ENCODE measurements around the gene NKX6-2.

The NKX6-2 gene

DNA sequence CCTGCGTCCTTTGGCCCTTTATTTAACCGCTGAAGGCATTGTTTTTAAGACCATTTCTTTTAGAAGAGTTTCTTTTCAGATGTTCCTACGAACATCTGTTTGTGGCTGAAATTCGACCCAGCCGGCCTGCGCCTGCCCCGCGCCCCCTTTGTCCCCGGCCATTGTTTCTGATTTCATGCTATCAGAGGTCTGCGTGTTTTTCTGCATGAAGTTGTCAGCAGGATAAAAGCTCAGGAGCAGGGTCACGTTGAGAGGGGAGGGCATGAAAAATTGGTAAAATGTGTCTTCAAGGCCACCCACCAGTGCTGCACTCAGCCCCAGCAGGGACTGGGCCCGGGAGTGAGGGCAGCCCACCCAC lies 43.1 kb downstream of the NKX6-2 start:
- no peak overlapping the region for H3K4me3 ChIP-seq (ENCODE audit: low read depth, low read length)
- TF ChIP-seq, protein P1, sequence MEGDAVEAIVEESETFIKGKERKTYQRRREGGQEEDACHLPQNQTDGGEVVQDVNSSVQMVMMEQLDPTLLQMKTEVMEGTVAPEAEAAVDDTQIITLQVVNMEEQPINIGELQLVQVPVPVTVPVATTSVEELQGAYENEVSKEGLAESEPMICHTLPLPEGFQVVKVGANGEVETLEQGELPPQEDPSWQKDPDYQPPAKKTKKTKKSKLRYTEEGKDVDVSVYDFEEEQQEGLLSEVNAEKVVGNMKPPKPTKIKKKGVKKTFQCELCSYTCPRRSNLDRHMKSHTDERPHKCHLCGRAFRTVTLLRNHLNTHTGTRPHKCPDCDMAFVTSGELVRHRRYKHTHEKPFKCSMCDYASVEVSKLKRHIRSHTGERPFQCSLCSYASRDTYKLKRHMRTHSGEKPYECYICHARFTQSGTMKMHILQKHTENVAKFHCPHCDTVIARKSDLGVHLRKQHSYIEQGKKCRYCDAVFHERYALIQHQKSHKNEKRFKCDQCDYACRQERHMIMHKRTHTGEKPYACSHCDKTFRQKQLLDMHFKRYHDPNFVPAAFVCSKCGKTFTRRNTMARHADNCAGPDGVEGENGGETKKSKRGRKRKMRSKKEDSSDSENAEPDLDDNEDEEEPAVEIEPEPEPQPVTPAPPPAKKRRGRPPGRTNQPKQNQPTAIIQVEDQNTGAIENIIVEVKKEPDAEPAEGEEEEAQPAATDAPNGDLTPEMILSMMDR (IDR thresholded peaks at IDR 0.05; ENCODE audit: borderline replicate concordance, insufficient read depth, low read depth, low read length), result no peak

DNA sequence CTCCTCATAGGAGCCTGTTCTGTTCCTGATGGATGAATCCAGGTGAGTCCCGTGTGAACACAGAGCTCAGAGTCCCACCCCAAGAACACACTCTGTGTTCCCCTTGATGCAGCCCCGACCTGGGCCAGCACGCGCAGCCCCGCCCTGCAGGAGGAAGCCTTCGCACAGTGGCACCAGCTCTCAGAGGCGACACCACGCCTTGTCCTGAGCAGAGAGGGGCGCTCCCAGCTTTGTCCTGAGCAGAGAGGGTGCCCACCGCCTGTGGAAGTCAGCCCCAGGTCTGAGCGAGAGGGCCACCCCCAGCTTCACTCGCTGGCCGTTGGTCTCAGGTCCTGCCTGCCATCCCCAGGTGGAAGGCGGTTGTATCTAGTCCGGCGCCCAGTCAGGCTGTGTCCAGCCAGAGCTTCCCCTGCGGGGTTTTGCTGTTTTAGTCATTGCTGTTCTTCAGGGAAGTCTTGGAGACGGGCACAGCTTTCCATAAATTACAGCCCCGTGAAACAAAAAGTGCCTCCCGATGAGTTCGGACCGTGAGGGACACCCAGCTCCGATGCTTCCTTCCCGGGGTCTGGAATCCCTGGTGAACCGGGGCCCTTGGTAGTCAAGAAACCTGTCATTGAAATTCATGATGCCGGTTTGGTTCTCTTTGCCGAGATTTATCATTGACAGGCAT lies 43.6 kb downstream of the NKX6-2 start:
- TF ChIP-seq, protein P1 (IDR thresholded peaks at IDR 0.05; ENCODE audit: borderline replicate concordance, insufficient read depth, low read depth, low read length), result no peak
- H3K4me3 ChIP-seq (ENCODE audit: low read depth, low read length), result no peak overlapping the region

DNA sequence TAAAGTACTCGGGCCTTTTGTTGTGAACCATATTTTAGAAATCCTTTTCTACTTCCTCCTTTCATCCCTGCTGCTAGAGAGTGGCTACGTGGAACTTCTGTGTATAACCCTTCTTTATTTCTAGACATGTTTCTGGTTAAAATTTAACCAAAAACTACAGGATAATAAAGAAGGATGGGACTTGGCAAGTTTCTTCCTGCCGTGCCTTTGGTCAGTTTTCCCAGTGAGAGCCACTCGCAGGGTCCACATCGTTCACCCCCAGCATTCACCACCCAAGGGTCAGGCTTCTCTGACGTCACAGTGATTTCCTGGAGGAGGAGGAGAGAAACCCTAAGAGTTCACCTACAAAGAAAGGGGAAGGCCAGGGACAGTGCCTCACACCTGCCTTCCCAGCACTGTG lies 45.4 kb downstream of the NKX6-2 start:
- no peak overlapping the region for H3K4me3 ChIP-seq (ENCODE audit: low read depth, low read length)
- TF ChIP-seq, protein P1 (IDR thresholded peaks at IDR 0.05; ENCODE audit: borderline replicate concordance, insufficient read depth, low read depth, low read length), result no peak

DNA sequence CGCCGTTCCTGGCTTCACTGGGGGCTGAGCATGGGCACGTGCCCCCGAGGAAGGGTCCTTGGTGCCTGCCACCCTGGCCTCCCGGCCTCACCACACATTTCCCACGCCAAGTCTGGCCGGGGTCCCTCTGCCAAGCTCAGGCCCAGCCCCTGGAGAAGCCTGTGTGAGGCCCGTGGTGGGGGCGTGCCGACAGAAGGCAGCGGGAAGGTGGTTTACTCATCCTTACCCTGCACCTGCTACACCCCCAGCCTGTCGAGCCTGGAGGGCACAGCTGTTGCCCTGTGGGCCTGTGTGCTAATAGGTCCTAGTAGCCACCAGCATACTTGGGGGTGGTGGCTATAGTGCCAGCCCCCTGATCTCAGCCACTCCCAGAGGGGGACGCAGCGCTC lies 46.7 kb downstream of the NKX6-2 start:
- TF ChIP-seq, protein P1 (IDR thresholded peaks at IDR 0.05; ENCODE audit: borderline replicate concordance, insufficient read depth, low read depth, low read length), result no peak
- no peak overlapping the region for H3K4me3 ChIP-seq (ENCODE audit: low read depth, low read length)

DNA sequence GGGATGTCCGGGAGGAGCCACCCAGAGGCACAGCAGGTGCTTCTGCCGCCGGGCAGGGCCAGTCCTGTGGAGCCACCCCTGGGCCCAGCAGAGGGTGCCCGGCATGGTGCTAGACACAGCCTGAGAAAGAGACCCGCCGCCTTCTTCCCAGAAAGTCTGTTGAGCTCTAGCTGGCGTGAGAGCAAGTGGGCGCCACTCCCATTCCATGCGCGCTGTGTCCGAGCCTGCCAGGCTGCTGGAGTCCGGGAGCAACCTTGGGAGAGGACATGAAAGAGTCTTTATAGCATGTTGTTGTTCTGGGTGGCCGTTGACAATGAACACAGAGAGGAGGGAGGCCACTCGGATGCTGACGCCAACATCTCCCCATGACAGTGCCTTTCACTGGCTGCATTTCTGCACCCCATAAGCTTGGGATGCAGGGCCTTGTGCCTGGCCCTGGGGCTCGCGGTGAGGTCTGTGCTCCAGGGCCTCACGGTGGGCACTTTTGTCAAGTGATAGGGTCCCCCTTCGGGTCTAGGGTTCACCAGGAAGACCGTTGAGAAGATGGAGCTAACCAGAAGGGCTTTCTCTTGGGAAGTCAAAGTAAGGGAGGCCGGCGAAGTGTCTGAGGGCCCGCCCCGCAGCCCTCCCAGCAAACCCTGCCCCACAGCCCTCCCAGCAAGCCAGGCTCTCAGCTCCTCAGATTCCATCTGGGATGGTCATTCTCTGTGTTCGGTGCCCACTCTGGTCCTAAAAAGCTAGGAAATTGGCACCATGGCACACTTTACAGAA lies 47.3 kb downstream of the NKX6-2 start:
- no peak overlapping the region for H3K4me3 ChIP-seq (ENCODE audit: low read depth, low read length)
- TF ChIP-seq, protein P1 (IDR thresholded peaks at IDR 0.05; ENCODE audit: borderline replicate concordance, insufficient read depth, low read depth, low read length), result no peak

DNA sequence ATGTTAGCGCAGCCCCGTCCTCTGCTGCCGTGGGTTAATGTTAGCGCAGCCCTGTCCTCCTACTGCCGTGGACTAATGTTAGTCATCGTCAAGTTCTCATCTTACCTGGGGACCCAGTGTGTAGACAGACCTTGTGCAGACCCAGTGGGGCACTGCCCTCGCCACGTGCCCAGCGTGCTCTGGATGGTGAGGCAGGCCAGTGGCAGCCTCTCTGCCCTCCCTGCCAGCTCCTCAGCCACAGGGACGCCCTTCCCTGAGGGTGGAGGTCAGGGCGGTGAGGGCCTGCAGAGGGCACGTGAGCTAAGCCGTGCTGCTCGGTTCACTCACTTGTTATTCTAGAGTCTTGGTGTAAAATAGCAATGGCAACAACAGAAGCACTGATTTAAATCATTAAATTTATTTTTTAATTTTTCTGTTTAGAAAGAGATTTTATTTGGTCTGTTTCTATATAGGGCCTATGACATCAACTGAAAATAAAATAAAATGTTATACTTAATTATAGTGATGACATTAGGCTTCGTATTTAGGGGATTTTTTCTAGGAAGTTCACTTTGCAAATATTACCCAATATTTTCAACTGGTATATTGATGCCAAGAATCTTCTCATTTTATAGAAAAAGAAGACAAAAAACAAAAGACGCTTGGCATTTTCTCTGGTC lies 48.4 kb downstream of the NKX6-2 start:
- H3K4me3 ChIP-seq (ENCODE audit: low read depth, low read length), result no peak overlapping the region
- TF ChIP-seq, protein P1 (IDR thresholded peaks at IDR 0.05; ENCODE audit: borderline replicate concordance, insufficient read depth, low read depth, low read length), result no peak
